IPS DF 19.7 (cell line): ENCODE measurements around the gene NSF.
A peak's percentile ranks its signal among the peaks of the same experiment; 100 is the strongest.
"Not testable (repeated sequence)": the region's sequence is repeated elsewhere in the genome, so short reads cannot be mapped to it uniquely, and the experiment has no call there.

Source experiments
- DNase-seq: peaks from one replicate; pipeline ENCODE4 v3.0.0-alpha.2; 2013; ENCODE audit warnings: low read depth, low spot score

Gene NSF

GRCh38 chr17:46756081-46756735 is 165.7 kb downstream of the NSF start:
- no peak for DNase-seq

DNA sequence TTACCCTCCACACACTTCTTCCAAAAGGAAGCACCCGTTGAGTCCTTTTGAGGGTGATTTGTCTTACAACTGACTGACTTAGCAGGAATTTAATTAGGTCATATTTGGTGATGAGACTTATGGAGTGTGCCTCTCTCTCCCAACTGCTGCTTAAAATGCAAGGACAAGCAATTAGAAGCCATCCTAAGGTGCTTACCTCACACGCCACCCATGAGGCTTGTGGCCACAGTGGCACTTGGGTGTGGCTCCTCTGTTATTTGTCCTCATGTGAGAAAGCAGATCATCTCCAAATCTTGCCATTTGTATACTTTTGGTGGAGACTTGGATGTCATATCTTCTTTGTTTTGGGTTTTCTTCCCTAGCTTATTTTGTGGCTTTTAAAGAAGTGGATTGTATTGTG is 166.4 kb downstream of the NSF start:
- no peak for DNase-seq

DNA sequence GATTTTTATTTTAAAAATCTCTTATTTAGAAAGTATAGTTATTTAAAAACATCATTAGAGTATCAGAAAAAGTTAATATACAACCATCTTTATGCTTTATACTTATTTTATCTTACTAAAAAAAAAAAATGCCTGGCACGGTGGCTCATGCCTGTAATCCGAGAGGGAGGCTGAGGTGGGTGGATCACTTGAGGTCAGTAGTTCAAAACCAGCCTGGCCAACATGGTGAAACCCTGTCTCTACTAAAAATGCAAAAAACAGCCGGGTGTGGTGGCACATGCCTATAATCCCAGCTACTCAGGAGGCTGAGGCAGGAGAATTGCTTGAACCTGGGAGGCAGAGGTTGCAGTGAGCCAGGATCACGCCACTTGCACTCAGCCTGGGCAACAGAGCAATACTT is 167.1 kb downstream of the NSF start:
- DNase-seq: not testable (repeated sequence)

DNA sequence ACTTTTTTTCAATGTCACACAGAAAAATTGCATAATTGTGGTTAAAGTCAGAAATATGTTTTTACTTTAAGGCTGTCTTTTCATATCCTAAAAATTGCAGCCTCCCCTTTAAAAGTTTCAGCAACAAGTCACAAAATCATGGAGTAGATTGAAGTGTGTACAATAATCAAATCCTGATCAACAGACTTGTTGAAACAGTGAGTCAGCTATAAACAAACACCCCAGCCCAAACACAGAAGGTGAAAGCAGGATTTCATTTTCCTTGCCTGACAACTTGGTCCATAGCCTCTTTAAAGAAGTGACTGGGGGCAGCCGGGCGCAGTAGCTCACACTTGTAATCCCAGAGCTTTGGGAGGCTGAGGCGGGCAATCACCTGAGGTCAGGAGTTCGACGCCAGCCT is 168.1 kb downstream of the NSF start:
- DNase-seq: no peak

GRCh38 chr17:46759141-46759540 is 168.7 kb downstream of the NSF start:
- no peak for DNase-seq

DNA sequence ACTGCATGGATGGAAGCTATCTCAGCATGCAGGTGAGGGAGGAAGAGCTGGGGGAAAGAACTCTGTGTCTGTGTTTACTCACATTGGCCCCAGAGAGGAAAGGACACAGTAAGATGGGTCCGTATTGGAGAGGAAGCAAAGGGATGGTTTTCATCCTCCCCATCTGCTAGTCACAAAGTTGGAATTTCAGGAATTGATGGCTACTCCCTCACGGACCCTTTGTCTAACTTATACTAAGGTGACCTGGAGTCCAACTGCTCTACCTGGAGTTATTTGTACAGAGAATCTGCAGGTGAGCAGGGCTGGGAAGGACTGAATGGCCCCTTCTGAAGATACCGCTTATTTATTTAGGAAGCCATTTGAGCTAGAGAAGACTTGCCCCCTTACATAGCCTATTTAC is 172.9 kb downstream of the NSF start:
- DNase-seq: no peak

- DNase-seq: no peak
These were observed 173.7 kb downstream of the NSF start for GRCh38 chr17:46764000-46764708.

GRCh38 chr17:46764709-46765401 is 174.4 kb downstream of the NSF start:
- no peak for DNase-seq

- no peak for DNase-seq
These were observed 175.0 kb downstream of the NSF start for GRCh38 chr17:46765453-46765852.

- DNase-seq: no peak
These were observed 176.3 kb downstream of the NSF start for GRCh38 chr17:46766493-46767491.

GRCh38 chr17:46768540-46768870 is 178.0 kb downstream of the NSF start:
- DNase-seq: no peak

- DNase-seq: not testable (repeated sequence)
These were observed 178.4 kb downstream of the NSF start for GRCh38 chr17:46768896-46769295.

- DNase-seq: no peak
These were observed 179.3 kb downstream of the NSF start for GRCh38 chr17:46769531-46770438.

GRCh38 chr17:46770439-46770817 is 180.0 kb downstream of the NSF start:
- no peak for DNase-seq

GRCh38 chr17:46770818-46771560 is 180.5 kb downstream of the NSF start:
- DNase-seq: no peak

- DNase-seq: no peak
These were observed 181.3 kb downstream of the NSF start for GRCh38 chr17:46771561-46772474.

DNA sequence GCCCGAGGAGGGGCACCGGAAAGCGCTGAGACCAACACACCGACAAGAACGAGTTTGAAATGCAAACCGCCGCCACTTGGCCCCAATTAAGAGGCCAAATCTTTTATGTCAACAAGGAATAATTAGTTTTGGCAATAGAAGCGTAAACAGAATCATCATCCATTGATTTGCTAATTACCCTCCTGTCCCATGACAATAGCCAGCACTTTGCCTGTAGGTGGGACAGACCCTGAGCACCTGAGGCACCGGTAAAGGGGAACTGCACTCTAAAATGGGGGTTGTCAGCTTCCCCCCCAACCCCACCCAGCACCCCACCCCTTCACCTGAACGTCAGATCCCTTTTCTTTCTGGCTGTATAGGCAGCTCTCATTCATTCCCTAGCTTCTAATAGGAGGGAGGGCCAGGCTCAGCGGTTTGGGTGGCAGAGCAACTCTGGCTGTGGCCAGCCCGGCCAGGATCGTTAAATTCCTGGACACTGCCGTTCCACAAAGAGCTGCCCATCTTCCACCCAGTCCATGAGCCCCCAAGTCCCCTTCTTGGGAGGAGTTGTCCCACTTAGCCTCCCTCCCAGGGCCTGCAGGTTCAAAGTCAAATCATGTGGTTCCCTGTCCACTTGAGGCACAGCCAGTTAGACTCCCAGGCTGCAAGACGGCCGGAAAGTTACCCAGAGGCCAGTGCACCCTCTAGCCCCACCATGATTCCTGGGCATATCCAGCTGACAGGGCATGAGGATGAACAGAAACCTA is 182.2 kb downstream of the NSF start:
- DNase-seq: peak; percentile 94

DNA sequence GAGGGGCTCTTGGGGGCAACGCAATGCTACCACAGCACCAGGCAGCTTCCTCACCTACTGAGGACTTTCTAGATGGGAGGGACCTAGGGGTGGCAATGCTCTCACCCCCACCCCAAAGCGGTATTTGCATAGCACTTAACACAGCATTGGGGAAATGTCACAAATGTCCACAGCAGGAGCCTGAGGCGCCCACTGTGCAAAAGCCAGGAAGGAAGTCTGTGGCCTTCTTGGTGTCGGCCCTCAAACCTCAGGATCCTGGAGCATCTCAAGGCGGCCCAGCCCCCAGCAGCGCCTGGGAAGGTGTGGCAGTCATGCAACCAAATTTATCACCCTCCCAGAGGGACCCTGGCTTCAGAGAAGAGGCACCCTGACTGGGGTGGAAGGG is 182.7 kb downstream of the NSF start:
- DNase-seq: no peak
